Heart left ventricle (tissue), 16 donors: ENCODE results near the gene PRADC1. TPM values are rescaled to one million over a fixed set of nuclear protein-coding genes. Genes with fewer than 3 reads are reported as not detected.

Experiments
- ATAC-seq, 4 donors: fragments of 200-7000 bp; cut with Tn5 transposase; one replicate each; pipeline ENCODE4 v1.9.1; 2020 to 2022; ENCODE audit warnings: moderate library complexity in 4 of 4, mild to moderate bottlenecking in 3 of 4, moderate number of reproducible peaks in 1 of 4
- DNase-seq, 5 donors: peaks; one replicate each; pipeline ENCODE4 v3.0.0-alpha.2; 2020
- H3K27ac ChIP-seq, 12 donors: fragments of 200-600 bp; sonication (generic) in 4 of 12; one replicate each; pipeline versions ENCODE4 v1.5.0 to v1.8.0; 2016 to 2022; ENCODE audit warnings: mild to moderate bottlenecking in 2 of 12
- H3K27me3 ChIP-seq, 9 donors: fragments of 200-600 bp; sonication (generic) in 2 of 9; one replicate each; pipeline versions ENCODE4 v1.5.1 to v1.8.0; 2016 to 2022; ENCODE audit warnings: mild to moderate bottlenecking in 3 of 9
- H3K36me3 ChIP-seq, 9 donors: fragments of 200-600 bp; sonication (generic) in 2 of 9; one replicate each; pipeline versions ENCODE4 v1.5.0 to v1.8.0; 2018 to 2022; ENCODE audit warnings: mild to moderate bottlenecking in 2 of 9
- H3K4me1 ChIP-seq, 12 donors: fragments of 200-600 bp; sonication (generic) in 4 of 12; one replicate each; pipeline versions ENCODE4 v1.5.0 to v1.8.0; 2016 to 2022; ENCODE audit warnings: mild to moderate bottlenecking in 3 of 12
- H3K4me3 ChIP-seq, 12 donors: fragments of 200-600 bp; sonication (generic) in 4 of 12; one replicate each; pipeline versions ENCODE4 v1.5.0 to v1.8.0; 2017 to 2022; ENCODE audit warnings: mild to moderate bottlenecking in 9 of 12, moderate library complexity in 4 of 12
- H3K9me3 ChIP-seq, 12 donors: fragments of 200-600 bp; sonication (generic) in 4 of 12; one replicate each; pipeline versions ENCODE4 v1.5.0 to v1.8.0; 2016 to 2022; ENCODE audit warnings: mild to moderate bottlenecking in 1 of 12
- CTCF ChIP-seq, 12 donors: fragments of 200-600 bp; sonication (generic) in 4 of 12; IDR thresholded peaks; one replicate each; pipeline versions ENCODE4 v1.5.0 to v1.8.0; 2018 to 2022; ENCODE audit warnings: antibody characterized with exemption in 12 of 12, mild to moderate bottlenecking in 5 of 12
- POLR2A ChIP-seq, 2 donors: fragments of 450-650 bp; IDR thresholded peaks; one replicate each; pipeline ENCODE4 v1.6.1; 2017; ENCODE audit warnings: antibody characterized with exemption in 2 of 2, mild to moderate bottlenecking in 2 of 2, moderate library complexity in 2 of 2
- WGBS, 4 donors: extraction: QIAGEN DNeasy Blood & Tissue Kit in 2 of 4; methylation state at CpG; one replicate each; pipeline versions ENCODE4 v1.1.5 to v1.1.7; 2013 to 2018; 5-methylcytosine and 5-hydroxymethylcytosine counted together
- intact Hi-C, 10 donors: fragments of 100-400 bp; cut with DNase I; formaldehyde crosslinking; loops; one replicate each; pipeline versions ENCODE4 v1.11.1 to v1.14.2; 2022
- polyA plus RNA-seq, 2 donors: library from polyadenylated mRNA; stranded (reverse); fragments of 200-250 nt; gene quantifications; one replicate each; pipeline ENCODE4 v1.2.3, GENCODE V29; 2013
- total RNA-seq, 9 donors: library from RNA; depleted of rRNA in 2 of 9; stranded (reverse); fragments of >200 nt in 2 of 9; fragmentation: NEBNext Ultra II Directional in 3 of 9; extraction: Animal tissue kit (Norgen Biotek cat#: 25700) in 3 of 9; gene quantifications; one replicate each; pipeline versions ENCODE4 v1.1.0 to v1.2.4, GENCODE V29; 2016 to 2023
- donor health status: ischemic (EF 13 %, LVEDD 7.1; RV severe dilation, severe dysfunction).
- donor health status: healthy with polysubstance abuse.
- donor health status: DM: no; HTN: yes; CAD: no.
- donor health status: DM: no; HTN: no; CAD: no.
- donor health status: ischemic (EF 25% LVEDD 6.9; RV normal size, moderate dysfunction).
- donor health status: ischemic (EF 25% LVEDD 5.7; RV mildly dilated, moderate dysfunction).
- donor health status: healthy.
- donor health status: DM: yes; HTN: yes; CAD: no.
- donor health status: ischemic (EF 35%, LVEDD 5.7; RV mildly dilated, moderate dysfunction).
- donor health status: nonischemic (EF 11% LVEDD 7.7; RV severe dilation, severe dysfunction).
- donor health status: DM: yes; HTN: yes; CAD: no.
- donor health status: PGD.
- donor health status: ischemic (EF 29% LVEDD 5.4; RV normal size, mild dysfunction).
- donor health status: nonischemic (EF 23%, LVEDD 6.1; RV moderate dilation, normal function).

PRADC1 gene
- total and polyA plus RNA-seq, 11 donors, result 57.2 to 155 (median 86.4) TPM

GRCh38 chr2:73210696-73211095 lies 22.3 kb downstream of the PRADC1 start:
- TF ChIP-seq POLR2A (IDR thresholded peaks at IDR 0.05) (no peak), CTCF (IDR thresholded peaks at IDR 0.05) (no peak)
- peaks cover 0 to 7% (median 0%) of the 10 kb centered on the region in 9 donors for H3K27me3 ChIP-seq
- no peak for DNase-seq
- WGBS, 4 donors, result 87 to 96% (median 89%) methylated on average over 6 of the region's 6 CpGs
- H3K36me3 ChIP-seq, result no peaks in the 10 kb centered on the region
- H3K4me1 ChIP-seq, result peaks cover 0 to 24% (median 10%) of the 10 kb centered on the region in 12 donors
- ATAC-seq, result no peak
- no peak overlapping the region for H3K27ac ChIP-seq
- H3K4me3 ChIP-seq, result no peak overlapping the region
- intact Hi-C loops, result loop anchor here in 1 of 10 donors (5.0 kb wide), 1 partner anchor 33 kb away; no protein-coding TSS in a partner anchor
- no peaks in the 10 kb centered on the region for H3K9me3 ChIP-seq

GRCh38 chr2:73210019-73210418 lies 23.0 kb downstream of the PRADC1 start:
- intact Hi-C loops, result loop anchor here in 1 of 10 donors (5.0 kb wide), 1 partner anchor 33 kb away; no protein-coding TSS in a partner anchor
- TF ChIP-seq CTCF (IDR thresholded peaks at IDR 0.05), result no peak
- TF ChIP-seq POLR2A (IDR thresholded peaks at IDR 0.05), result no peak
- DNase-seq (no peak), ATAC-seq (no peak)
- Histone ChIP-seq H3K27ac (no peak overlapping the region), H3K4me3 (no peak overlapping the region), H3K4me1 (peaks cover 0 to 21% (median 7%) of the 10 kb centered on the region in 12 donors), H3K36me3 (no peaks in the 10 kb centered on the region), H3K9me3 (no peaks in the 10 kb centered on the region), H3K27me3 (peaks cover 0 to 12% (median 3%) of the 10 kb centered on the region in 9 donors)
- WGBS, 4 donors, result 79 to 82% (median 80%) methylated on average over 4 of the region's 4 CpGs

DNA sequence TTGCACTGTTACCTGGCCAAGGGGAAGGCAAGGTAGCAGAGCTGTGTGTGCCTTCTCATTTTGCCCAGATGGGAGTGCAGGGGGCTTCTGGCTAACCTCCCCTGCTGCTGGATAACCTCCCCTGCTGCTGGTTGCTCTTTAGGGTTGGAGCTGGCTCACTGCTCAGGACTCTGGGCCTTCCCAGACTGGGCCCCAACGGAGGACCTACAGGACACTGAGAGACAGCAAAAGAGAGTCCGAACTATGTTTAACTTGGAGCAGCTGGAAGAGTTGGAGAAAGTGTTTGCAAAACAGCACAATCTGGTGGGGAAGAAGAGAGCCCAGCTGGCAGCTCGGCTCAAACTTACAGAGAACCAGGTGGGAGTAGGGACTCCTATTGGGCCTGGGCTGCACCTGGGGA lies 24.8 kb downstream of the PRADC1 start:
- WGBS, 4 donors, result 57 to 88% (median 76%) methylated on average over 3 of the region's 3 CpGs
- intact Hi-C loops, result no loop called here

DNA sequence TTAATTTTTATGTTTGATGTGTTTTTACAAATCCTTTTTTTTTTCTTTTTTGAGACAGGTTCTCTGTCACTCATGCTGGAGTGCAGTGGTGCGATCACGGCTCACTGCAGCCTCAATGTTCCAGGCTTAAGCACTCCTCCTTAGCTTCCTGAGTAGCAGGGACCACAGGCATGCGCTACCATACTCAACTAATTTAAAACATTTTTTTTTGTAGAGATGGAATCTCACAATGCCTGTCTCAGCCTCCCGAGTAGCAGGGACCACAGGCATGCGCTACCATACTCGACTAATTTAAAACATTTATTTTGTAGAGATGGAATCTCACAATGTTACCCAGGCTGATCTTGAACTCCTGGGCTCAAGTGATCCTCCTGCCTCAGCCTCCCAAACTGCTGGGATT lies 27.4 kb downstream of the PRADC1 start:
- H3K4me1 ChIP-seq, result peaks cover 0 to 16% (median 11%) of the 10 kb centered on the region in 12 donors
- no peaks in the 10 kb centered on the region for H3K9me3 ChIP-seq
- intact Hi-C loops, result no loop called here
- no peak for TF ChIP-seq CTCF (IDR thresholded peaks at IDR 0.05)
- TF ChIP-seq POLR2A (IDR thresholded peaks at IDR 0.05), result no peak
- no peak overlapping the region for H3K27ac ChIP-seq
- no peaks in the 10 kb centered on the region for H3K36me3 ChIP-seq
- DNase-seq (no peak), ATAC-seq (no peak)
- peaks cover 17 to 53% (median 37%) of the 10 kb centered on the region in 9 donors for H3K27me3 ChIP-seq
- H3K4me3 ChIP-seq, result no peak overlapping the region
- 87 to 88% (median 88%) methylated on average over 6 of the region's 6 CpGs for WGBS, 4 donors

More for the DNA sequence above, 24.8 kb downstream of the PRADC1 start:
- H3K27me3 ChIP-seq, result peaks cover 2 to 27% (median 11%) of the 10 kb centered on the region in 9 donors
- no peak overlapping the region for H3K4me3 ChIP-seq
- no peak for ATAC-seq
- H3K9me3 ChIP-seq, result no peaks in the 10 kb centered on the region
- peaks cover 0 to 12% (median 0%) of the 10 kb centered on the region in 12 donors for H3K4me1 ChIP-seq
- H3K36me3 ChIP-seq, result no peaks in the 10 kb centered on the region
- no peak for TF ChIP-seq CTCF (IDR thresholded peaks at IDR 0.05)
- no peak for TF ChIP-seq POLR2A (IDR thresholded peaks at IDR 0.05)
- no peak for DNase-seq
- H3K27ac ChIP-seq, result no peak overlapping the region
